Gastroesophageal sphincter (tissue), 4 donors: ENCODE results near the gene ENTPD5. TPM values are rescaled to one million over a fixed set of nuclear protein-coding genes. Genes with fewer than 3 reads are reported as not detected.

Experiments used
- ATAC-seq: fragments of 150-250 bp; one replicate; pipeline ENCODE4 v1.9.1; 2016; ENCODE audit warnings: mild to moderate bottlenecking, moderate library complexity
- H3K27ac ChIP-seq, 4 donors: fragments of 200-600 bp; sonication (generic) in 3 of 4; 1 replicate in 3 of 4; 2 replicates in 1 of 4; pipeline ENCODE4 v1.5.1; 2016 to 2019
- H3K27me3 ChIP-seq: fragments of 200-600 bp; sonication (generic); one replicate; pipeline ENCODE4 v1.5.1; 2019
- H3K36me3 ChIP-seq, 2 donors: fragments of 200-600 bp; sonication (generic); one replicate each; pipeline ENCODE4 v1.5.1; 2019; ENCODE audit warnings: control low read depth in 1 of 2
- H3K4me1 ChIP-seq, 3 donors: fragments of 200-600 bp; sonication (generic); 1 replicate in 2 of 3; 2 replicates in 1 of 3; pipeline ENCODE4 v1.5.1; 2016 to 2019; ENCODE audit warnings: control low read depth in 2 of 3
- H3K4me3 ChIP-seq, 2 donors: fragments of 200-600 bp; sonication (generic); one replicate each; pipeline ENCODE4 v1.5.1; 2019; ENCODE audit warnings: mild to moderate bottlenecking in 1 of 2, moderate library complexity in 1 of 2
- H3K9me3 ChIP-seq, 3 donors: fragments of 200-600 bp; sonication (generic); one replicate each; pipeline ENCODE4 v1.5.1; 2017 to 2019; ENCODE audit warnings: control low read depth in 2 of 3
- CTCF ChIP-seq, 4 experiments: fragments of 200-600 bp in 2 of 4; fragments of 450-650 bp in 2 of 4; sonication (generic) in 1 of 4; IDR thresholded peaks; one replicate each; pipeline ENCODE4 v1.5.1; 2017 to 2019; ENCODE audit warnings: antibody characterized with exemption in 4 of 4, mild to moderate bottlenecking in 2 of 4, moderate library complexity in 2 of 4
- EP300 ChIP-seq: sonication (generic); formaldehyde crosslinking; IDR thresholded peaks from one replicate; pipeline ENCODE4 v1.6.1; 2017; ENCODE audit warnings: antibody characterized with exemption, mild to moderate bottlenecking
- POLR2A ChIP-seq, 2 donors: fragments of 450-650 bp; IDR thresholded peaks; one replicate each; pipeline ENCODE4 v1.6.1; 2017; ENCODE audit warnings: antibody characterized with exemption in 2 of 2, mild to moderate bottlenecking in 2 of 2, moderate library complexity in 1 of 2
- POLR2AphosphoS5 ChIP-seq: sonication (generic); formaldehyde crosslinking; IDR thresholded peaks from one replicate; pipeline ENCODE4 v1.6.1; 2017; ENCODE audit warnings: antibody characterized with exemption
- WGBS, 2 donors: methylation state at CpG; one replicate each; pipeline ENCODE4 v1.1.5; 2018; ENCODE audit warnings: low coverage in 1 of 2; 5-methylcytosine and 5-hydroxymethylcytosine counted together
- total RNA-seq, 4 donors: library from RNA; depleted of rRNA; stranded (reverse); fragments of >200 nt; gene quantifications; one replicate each; pipeline ENCODE4 v1.1.0, GENCODE V29; 2016

Gene ENTPD5
- 1 to 10 TPM; 5.9 to 7.1 (median 6.4) TPM for total RNA-seq

DNA sequence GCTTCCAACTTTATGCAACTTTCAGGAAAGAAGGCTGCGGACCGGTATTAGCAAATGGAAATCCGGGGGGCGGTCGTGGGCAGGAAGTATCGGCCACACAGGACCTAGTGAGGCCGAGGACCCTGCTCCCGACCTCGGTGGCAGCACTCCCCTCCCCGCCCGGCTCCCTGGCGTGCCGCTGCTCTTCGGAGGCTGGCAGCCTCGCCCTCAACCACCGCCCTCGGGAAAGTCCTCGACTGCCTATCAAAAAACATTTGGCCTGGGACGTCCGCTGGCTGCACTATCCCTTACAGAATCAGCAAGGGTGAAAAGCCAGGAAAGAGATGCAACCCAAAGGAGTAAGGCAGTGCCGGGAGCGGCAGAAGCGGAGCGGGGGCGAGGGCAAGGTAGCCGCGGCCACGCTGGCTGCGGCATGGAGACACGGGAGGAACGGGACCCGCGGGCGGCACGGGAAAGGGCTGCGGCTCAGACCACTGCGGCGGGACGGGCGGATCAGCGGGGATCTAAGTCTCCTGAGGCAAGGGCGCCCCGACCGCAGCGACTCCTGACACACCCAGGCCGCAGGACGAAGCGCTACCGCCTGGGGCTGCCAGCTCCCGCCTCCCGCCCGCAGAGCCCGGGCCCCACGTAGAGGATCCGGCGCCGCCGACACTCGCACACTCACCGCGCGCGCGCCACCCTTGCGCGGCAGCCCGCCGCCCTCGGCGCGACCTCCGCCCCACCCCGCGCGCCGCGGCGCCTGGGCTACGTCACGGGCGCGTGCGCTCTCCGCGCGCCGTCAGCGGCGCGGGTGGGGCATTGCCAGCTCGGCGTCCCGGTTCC lies at the start of gene ENTPD5, which contains the start of gene BBOF1:
Gene ENTPD5 (minus strand): TSS at position 703 of the 822 bp plus-strand sequence. CDS start 31,186 bp downstream, outside the sequence.
Gene BBOF1 (plus strand): TSS at position 764 of the 822 bp plus-strand sequence. CDS start 130 bp downstream, outside the sequence.
- 0% methylated on average over 5 to 8 of the region's 93 CpGs for WGBS, 2 donors
- H3K36me3 ChIP-seq: peaks cover 0 to 5% of the 10 kb centered on the region in 2 donors
- H3K4me1 ChIP-seq: peaks cover 0 to 25% (median 3%) of the 10 kb centered on the region in 3 donors
- ATAC-seq: peak; percentile 96
- H3K27me3 ChIP-seq: no peaks in the 10 kb centered on the region
- peak within 1 kb of the TSS; percentile 94 to 99 (median 98) for H3K27ac ChIP-seq
- no peaks in the 10 kb centered on the region for H3K9me3 ChIP-seq
- H3K4me3 ChIP-seq: peak within 1 kb of the TSS; percentile 70 to 94
- no peak for TF ChIP-seq EP300
- TF ChIP-seq POLR2A (IDR thresholded peaks at IDR 0.05): peak; percentile 93 to 96
- TF ChIP-seq POLR2AphosphoS5: peak; percentile 87
- TF ChIP-seq CTCF (IDR thresholded peaks at IDR 0.05): peak in 1 of 4 experiments; percentile 43

DNA sequence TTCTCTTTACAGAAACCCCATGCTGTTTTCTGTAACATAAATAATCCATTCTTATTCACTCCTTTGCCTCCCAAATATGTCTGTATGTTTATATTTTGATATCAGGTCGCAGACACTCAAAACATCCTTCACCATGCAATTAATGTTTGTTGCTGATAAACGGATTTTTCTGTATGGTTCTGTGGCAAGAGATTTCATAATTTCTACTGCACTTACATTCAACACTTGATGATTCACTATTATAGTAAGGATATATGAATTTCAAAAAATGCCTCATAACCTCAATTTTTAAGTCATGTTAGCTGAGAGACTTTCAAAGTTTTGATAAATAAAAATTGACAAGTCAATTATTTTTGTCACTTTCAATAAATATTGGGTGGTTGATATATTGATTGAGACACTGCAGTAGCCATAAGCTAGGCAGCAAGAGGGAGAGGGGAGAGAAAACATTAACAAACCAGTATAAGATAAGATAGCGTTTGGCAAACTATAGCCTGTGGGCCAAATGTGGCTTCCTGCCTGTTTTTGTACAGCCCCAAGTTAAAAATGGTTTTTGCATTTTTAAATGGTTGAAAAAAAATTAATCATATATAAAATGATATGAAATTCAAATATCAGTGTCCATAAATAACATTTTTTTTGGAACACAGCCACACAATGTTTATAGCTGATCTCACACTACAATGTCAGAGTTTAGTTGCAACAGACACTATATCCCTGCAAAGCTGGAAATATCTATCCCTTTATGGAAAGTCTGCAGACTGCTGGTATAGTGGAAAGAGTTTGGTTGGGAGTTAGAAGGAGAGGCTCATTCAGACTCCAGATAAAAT lies 46.9 kb upstream of the ENTPD5 start:
- no peaks in the 10 kb centered on the region for H3K4me1 ChIP-seq
- TF ChIP-seq EP300 (no peak), CTCF (IDR thresholded peaks at IDR 0.05) (no peak), POLR2A (IDR thresholded peaks at IDR 0.05) (no peak), POLR2AphosphoS5 (no peak)
- no peak overlapping the region for H3K4me3 ChIP-seq
- peaks cover 0 to 100% of the 10 kb centered on the region in 2 donors for H3K36me3 ChIP-seq
- no peak overlapping the region for H3K27ac ChIP-seq
- H3K9me3 ChIP-seq: peaks cover 0 to 2% (median 0%) of the 10 kb centered on the region in 3 donors
- H3K27me3 ChIP-seq: no peaks in the 10 kb centered on the region
- no peak for ATAC-seq
- 69% methylated on average over 3 of the region's 3 CpGs for WGBS, 2 donors

DNA sequence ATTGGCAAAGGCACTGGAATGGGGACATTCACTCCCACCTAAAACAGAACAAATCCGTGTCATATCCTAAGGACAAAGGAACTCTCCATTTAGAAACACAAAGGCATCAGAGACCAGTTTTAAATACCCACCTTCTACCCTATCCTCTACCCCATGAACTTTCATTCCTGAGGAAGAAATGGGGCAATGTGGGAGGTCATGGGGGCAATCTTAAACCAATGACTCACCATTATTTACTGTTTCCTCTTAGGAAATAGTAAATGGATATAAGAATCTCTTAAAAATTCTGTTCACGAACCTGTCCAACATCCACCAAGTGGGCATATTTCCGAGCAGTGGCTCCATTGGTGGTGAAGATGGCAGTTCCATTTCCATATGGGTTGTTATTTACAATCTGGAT lies 45.8 kb upstream of the ENTPD5 start:
- peaks cover 0 to 100% of the 10 kb centered on the region in 2 donors for H3K36me3 ChIP-seq
- no peak for ATAC-seq
- H3K27me3 ChIP-seq: no peaks in the 10 kb centered on the region
- TF ChIP-seq CTCF (IDR thresholded peaks at IDR 0.05): no peak
- TF ChIP-seq POLR2AphosphoS5: no peak
- WGBS, 2 donors: 74 to 77% methylated on average over 3 of the region's 3 CpGs
- H3K27ac ChIP-seq: no peak overlapping the region
- peaks cover 0 to 2% (median 0%) of the 10 kb centered on the region in 3 donors for H3K9me3 ChIP-seq
- H3K4me3 ChIP-seq: no peak overlapping the region
- H3K4me1 ChIP-seq: no peaks in the 10 kb centered on the region

DNA sequence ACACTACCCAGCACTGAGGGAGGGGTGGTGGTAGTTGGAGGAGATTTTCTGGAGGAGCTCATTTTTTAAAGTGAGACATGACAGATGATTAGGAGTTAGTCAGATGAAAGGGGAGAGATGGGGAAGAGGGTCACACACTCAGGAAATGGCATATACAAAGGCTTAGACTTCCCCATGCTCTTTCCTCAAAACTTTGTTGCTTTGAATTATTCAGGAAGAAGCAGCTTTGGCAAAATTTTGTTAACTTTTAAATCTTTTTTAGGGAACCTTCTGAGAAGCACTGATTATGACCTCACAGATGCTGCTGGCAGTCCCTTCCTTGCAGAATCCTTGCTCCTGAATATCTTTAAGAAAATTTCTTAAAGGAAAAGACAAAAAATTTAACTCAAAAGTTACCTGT lies 45.3 kb upstream of the ENTPD5 start:
- Histone ChIP-seq H3K4me3 (no peak overlapping the region), H3K27me3 (no peaks in the 10 kb centered on the region), H3K4me1 (no peaks in the 10 kb centered on the region), H3K36me3 (peaks cover 0 to 100% of the 10 kb centered on the region in 2 donors), H3K27ac (no peak overlapping the region), H3K9me3 (peaks cover 0 to 2% (median 0%) of the 10 kb centered on the region in 3 donors)
- no peak for ATAC-seq
- TF ChIP-seq POLR2A (IDR thresholded peaks at IDR 0.05) (no peak), EP300 (no peak), POLR2AphosphoS5 (no peak), CTCF (IDR thresholded peaks at IDR 0.05) (no peak)
